Limb (tissue), 2 donors: ENCODE measurements around the gene CBR4.
"Not testable (repeated sequence)": the region's sequence is repeated elsewhere in the genome, so short reads cannot be mapped to it uniquely, and the experiment has no call there.

ENCODE experiments used
- DNase-seq, 2 donors: peaks; one replicate each; pipeline ENCODE4 v3.0.0-alpha.2; 2016; ENCODE audit errors: extremely low spot score in 2 of 2

Gene CBR4

DNA sequence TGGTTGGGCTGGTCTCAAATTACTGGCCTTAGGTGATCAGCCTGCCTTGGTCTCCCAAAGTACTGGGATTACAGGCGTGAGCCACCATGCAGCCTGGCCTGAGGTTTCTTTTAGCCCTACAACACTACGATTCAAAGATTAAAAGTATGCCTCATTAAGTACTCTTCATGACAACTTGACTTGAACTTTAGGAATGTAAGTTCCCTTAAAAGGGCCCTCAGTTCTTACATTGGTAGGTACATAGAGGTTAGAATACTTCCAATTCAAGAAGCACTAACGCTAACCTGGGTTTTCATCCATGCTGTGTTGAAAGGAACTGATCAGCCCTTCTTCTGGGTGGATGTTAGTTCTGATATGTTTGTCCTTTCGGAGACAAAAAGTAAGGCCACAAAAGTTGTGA lies 15.1 kb downstream of the CBR4 start:
- DNase-seq, result no peak

DNA sequence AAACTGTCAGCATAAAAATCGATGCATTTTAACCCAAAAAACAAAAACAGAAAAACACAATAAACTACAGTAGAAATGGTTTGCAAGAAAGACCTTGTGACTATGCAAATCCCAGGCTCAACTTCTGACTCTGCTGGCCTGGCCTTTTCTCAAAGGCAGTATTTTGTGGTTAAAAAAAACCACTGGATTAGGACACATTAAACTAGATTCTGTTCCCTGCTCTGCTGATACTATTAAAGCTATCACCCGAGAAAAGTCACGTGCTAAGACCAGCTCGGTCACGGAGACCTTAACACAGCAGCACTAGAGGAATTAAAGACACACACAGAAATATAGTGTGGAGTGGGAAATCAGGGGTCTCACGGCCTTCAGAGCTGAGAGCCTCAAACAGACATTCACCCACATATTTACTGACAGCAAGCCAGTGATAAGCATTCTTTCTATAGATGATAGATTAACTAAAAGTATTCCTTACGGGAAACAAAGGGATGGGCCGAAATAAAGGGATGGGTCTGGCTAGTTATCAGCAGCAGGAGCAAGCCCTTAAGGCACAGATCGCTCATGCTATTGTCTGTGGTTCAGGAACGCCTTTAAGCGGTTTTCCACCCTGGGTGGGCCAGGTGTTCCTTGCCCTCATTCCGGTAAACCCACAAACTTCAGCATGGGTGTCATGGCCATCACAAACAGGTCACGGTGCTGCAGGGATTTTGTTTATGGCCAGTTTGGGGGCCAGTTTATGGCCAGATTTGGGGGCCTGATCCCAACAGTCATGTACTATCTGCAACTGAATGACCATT lies 16.1 kb downstream of the CBR4 start:
- DNase-seq, result no peak

DNA sequence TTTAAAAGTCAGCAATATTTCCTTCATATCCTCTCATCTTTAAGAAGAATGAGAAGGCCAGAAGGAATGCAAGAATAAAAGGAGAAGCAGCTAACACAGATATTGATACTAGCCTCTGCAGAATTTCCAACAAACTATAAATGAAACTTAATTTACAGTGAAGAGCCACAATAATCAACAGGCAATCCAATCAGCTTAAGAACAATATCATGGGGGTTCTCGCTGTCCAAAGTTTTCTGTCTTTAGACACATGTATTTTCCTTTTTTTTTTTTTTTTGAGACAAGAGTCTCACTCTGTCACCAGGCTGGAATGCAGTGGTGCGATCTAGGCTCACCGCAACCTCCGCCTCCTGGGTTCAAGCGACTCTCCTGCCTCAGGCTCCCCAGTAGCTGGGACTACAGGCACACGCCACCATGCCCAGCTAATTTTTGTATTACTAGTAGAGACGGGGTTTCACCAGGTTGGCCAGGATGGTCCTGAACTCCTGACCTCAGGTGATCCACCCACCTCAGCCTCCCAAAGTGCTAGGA lies 17.0 kb downstream of the CBR4 start:
- DNase-seq, result not testable (repeated sequence)

DNA sequence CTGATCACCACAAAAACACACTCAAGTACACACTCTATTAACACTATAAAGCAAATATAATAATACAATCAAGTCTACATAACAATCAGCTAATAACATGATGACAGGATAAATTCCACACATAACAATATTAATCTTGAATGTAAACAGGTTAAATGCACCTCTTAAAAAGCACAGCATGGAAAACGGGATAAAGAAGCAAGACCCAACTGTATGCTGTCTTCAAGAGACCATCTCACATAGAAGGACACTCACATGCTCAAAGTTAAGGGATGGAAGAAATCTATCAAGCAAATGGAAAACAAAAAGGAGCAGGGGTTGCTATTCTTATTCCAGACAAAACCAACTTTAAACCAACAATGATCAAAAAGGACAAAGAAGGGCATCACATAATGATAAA lies 28.1 kb downstream of the CBR4 start:
- DNase-seq, result no peak

DNA sequence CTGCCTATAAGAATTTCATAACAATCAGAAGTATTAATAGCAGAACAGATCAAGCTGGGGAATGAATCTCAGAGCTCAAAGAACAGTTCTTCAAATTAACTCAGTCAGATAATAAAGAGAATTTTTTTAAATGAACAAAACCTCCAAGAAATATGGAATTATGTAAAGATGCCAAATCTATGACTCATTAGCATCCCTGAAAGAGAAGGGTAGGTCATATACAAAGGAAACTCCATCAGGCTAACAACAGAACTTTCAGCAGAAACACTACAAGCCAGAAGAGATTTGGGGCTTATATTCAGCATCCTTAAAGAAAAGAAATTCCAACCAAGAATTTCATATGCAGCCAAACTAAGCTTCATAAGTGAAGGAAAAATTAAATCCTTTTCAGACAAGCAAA lies 28.6 kb downstream of the CBR4 start:
- DNase-seq, result no peak

DNA sequence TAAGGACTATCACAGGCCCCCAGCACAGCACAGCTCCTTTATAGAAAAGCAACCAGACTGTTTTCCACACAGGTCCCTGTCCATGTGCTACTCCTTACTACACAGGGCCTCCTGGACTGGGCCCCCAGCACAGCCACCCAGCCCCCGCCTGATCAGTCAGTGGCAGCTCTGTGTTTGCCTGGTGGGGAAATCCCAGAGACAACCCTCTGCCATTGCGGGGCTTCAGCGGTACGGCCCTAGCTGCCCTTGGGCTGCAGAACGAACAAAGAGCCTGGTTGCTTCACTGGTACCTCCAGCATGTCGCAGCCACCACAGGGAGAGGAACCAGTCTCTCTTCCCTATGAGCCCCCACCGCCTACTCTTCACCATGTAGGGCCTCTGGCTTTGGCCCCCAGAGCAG lies 30.7 kb downstream of the CBR4 start:
- no peak for DNase-seq

DNA sequence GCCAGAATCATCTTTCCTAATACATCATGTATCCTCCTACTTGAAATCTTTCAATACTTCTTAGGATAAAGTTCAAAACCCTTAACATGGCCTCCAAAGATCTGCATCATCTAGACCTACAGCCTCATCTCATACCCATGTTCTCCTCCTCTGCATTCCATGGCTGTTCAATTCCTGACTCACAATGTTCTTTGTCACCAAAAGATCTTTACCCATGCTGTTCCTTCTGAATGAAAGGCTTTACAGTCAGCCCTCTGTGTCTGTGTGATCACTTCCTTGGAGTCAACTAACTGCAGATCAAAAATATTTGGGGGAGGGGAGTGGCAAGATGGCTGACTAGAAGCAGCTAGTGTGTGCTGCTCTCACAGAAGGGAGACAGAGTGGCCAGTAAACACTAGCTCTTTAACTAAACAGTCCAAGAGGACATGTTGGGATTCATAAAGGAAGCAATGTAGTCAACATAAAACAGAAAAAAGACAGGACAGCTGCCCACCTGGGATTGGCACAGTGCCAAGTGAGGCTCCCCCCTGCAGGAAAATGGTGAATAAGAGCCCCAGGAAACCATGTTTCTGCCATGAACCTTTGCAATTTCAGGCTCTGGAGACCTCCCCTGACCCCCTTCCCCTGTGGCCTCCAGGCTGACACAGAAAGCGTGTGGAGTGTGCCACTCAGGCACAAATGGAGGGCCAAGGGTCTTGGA lies 31.9 kb downstream of the CBR4 start:
- DNase-seq, result no peak

DNA sequence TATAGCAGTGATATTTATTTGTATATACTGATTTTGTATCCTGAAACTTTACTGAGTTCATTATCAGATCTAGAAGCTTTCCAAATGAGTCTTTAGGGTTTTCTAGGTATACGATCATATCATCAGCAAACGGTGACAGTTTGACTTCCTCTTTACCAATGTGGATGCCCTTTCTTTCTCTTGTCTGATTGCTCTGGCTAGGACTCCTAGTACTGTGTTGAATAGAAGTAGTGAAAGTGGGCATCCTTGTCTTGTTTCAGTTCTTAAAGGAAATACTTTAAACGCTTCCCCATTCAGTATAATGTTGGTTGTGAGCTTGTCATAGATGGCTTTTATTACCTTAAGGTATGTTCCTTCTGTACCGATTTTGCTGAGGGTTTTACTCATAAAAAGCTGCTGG lies 37.5 kb downstream of the CBR4 start:
- DNase-seq, result no peak

DNA sequence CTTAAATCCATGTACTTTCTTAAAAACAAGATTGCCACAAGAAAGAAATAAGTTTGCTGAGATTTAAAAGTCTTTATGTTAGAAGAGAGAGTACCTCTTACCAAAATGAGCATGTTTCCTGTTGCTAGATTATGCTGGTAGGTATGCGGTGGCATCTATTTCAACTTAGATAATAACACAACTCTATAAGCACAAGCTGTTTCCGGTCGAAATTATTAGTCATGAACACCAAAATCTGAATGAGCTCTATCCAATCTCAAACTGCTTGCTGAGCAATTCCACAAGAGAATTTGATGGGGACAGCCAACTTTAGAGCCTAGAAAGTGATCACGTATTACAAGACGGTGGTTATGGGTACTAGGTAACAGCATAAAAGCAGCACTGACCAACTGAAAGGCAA lies 49.3 kb downstream of the CBR4 start:
- DNase-seq, result no peak

DNA sequence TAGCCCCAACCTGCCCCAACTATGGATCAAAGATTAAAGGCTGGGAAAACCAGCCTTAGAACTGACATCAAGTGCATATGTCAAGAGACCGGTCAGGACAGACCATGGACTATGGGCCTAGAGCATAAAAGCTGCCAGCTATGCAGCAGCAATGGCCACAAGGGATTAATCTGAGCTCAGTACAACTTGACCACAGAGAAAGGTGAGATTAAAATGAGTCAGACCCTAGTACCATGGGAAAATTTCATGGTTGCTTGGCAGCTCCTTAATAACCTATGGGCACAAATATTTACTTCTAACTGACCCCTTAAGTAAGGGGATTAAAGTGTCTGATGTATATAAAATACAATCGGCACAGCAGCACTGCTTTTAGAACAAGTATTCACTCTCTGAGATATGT lies 54.4 kb downstream of the CBR4 start:
- no peak for DNase-seq

DNA sequence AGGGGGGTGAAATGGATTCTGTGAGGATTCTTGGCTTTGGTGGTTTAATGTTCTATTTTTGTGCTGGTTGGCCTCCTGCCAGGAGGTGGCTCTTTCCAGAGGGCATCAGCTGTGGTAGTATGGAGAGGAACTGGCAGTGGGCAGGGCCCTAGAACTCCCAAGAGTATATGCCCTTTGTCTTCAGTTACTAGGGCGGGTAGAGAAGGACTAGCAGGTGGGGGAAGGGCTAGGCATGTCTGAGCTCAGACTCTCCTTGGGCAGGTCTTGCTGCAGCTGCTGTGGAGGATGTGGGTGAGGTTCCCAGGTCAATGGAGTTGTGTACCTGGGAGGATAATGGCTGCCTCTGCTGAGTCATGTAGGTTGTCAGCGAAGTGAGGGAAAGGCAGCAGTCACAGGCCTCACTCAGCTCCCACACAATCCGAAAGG lies 57.2 kb downstream of the CBR4 start:
- not testable (repeated sequence) for DNase-seq

DNA sequence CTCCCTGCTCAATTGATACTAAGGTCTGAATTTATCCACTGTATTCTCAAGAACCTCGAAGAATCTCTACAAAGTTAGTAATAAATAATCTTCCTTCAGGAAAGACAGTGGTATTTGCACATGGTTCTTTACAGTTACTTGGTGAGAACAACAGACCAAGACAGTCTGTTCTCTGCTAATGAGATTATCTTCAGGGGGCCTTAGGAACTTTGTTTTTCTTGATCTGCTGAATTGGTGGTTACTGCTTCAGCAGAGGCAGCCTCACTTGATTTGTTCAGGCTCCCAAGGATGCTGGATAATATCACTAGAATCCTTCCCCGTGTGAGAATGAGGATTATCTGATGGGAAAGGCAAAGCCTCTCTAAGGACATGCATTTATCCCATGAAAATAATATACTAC lies 64.8 kb downstream of the CBR4 start:
- DNase-seq, result no peak

DNA sequence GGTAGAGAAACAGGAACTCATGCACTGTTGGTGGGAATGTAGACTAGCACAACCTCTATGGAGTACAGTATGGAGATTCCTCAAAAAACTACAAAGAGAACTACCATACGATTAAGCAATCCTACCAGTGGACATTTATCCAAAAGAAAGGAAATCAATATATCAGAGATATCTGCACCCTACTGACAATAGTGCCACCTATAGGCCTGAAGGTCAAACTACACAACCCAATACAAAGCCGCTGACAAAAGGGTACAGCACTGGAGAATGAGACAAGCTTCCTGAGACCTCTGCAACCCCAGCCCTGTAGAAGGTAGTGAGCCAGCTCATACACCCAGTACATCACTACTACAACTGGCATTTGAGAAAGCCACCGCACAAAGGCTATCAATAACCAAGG lies 67.1 kb downstream of the CBR4 start:
- no peak for DNase-seq
